H9 (cell line): ENCODE measurements around the gene DIS3L2. TPM values are rescaled to one million over a fixed set of nuclear protein-coding genes. Genes with fewer than 3 reads are reported as not detected.

Experiments
- DNase-seq: peaks from one replicate; pipeline ENCODE4 v3.0.0-alpha.2; 2017
- H2AFZ ChIP-seq: one replicate; pipeline ENCODE4 v1.6.1; 2013; ENCODE audit warnings: mild to moderate bottlenecking, low read length, control low read depth, moderate library complexity
- H2AK5ac ChIP-seq: 2 replicates; pipeline ENCODE4 v1.6.1; 2013; ENCODE audit warnings: low read length, control low read depth, mixed read lengths; ENCODE audit not compliant: insufficient read length
- H2BK120ac ChIP-seq: one replicate; pipeline ENCODE4 v1.6.1; 2013; ENCODE audit warnings: low read depth, mild to moderate bottlenecking, low read length, control low read depth, inconsistent platforms; ENCODE audit not compliant: poor library complexity, severe bottlenecking
- H2BK12ac ChIP-seq: 2 replicates; pipeline ENCODE4 v1.6.1; 2013; ENCODE audit warnings: low read length, control low read depth, mixed read lengths, low read depth; ENCODE audit not compliant: insufficient read length
- H2BK15ac ChIP-seq: 2 replicates; pipeline ENCODE4 v1.6.1; 2013; ENCODE audit warnings: low read depth, low read length, control low read depth
- H2BK20ac ChIP-seq: one replicate; pipeline ENCODE4 v1.6.1; 2013; ENCODE audit warnings: low read depth, mild to moderate bottlenecking, low read length, control low read depth, inconsistent platforms; ENCODE audit not compliant: poor library complexity, severe bottlenecking
- H2BK5ac ChIP-seq: 2 replicates; pipeline ENCODE4 v1.6.1; 2013; ENCODE audit warnings: low read length, control low read depth, mixed read lengths; ENCODE audit not compliant: insufficient read length
- H3K14ac ChIP-seq: 2 replicates; pipeline ENCODE4 v1.6.1; 2013; ENCODE audit warnings: low read length, control low read depth; ENCODE audit not compliant: insufficient read depth
- H3K18ac ChIP-seq: 2 replicates; pipeline ENCODE4 v1.6.1; 2013; ENCODE audit warnings: low read depth, mild to moderate bottlenecking, mixed read lengths, low read length, control low read depth; ENCODE audit not compliant: insufficient read length
- H3K23ac ChIP-seq: 2 replicates; pipeline ENCODE4 v1.6.1; 2013; ENCODE audit warnings: low read length, control low read depth, mixed read lengths, low read depth; ENCODE audit not compliant: insufficient read length
- H3K23me2 ChIP-seq: 2 replicates; pipeline ENCODE4 v1.6.1; 2013; ENCODE audit warnings: low read depth, mild to moderate bottlenecking, mixed read lengths, low read length, control low read depth; ENCODE audit not compliant: insufficient read length, poor library complexity, severe bottlenecking
- H3K27ac ChIP-seq: 2 replicates; pipeline ENCODE4 v1.5.1; 2013; ENCODE audit warnings: low read length, control low read depth, mixed read lengths, low read depth; ENCODE audit not compliant: insufficient read length
- H3K27me3 ChIP-seq: 2 replicates; pipeline ENCODE4 v1.6.1; 2013; ENCODE audit warnings: low read length, control low read depth, inconsistent platforms; ENCODE audit not compliant: insufficient read depth
- H3K4ac ChIP-seq: 2 replicates; pipeline ENCODE4 v1.6.1; 2013; ENCODE audit warnings: low read depth, mild to moderate bottlenecking, control low read depth, inconsistent platforms, low read length, moderate library complexity
- H3K4me1 ChIP-seq: 2 replicates; pipeline ENCODE4 v1.6.1; 2013; ENCODE audit warnings: low read length, control low read depth, inconsistent platforms; ENCODE audit not compliant: insufficient read depth
- H3K4me2 ChIP-seq: 2 replicates; pipeline ENCODE4 v1.6.1; 2013; ENCODE audit warnings: low read length, control low read depth, mixed read lengths; ENCODE audit not compliant: insufficient read length, insufficient read depth
- H3K56ac ChIP-seq: 2 replicates; pipeline ENCODE4 v1.6.1; 2013; ENCODE audit warnings: low read depth, mild to moderate bottlenecking, mixed read lengths, low read length, control low read depth; ENCODE audit not compliant: insufficient read length
- H3K79me1 ChIP-seq: 2 replicates; pipeline ENCODE4 v1.6.1; 2013; ENCODE audit warnings: low read depth, mild to moderate bottlenecking, moderate library complexity, low read length, control low read depth, inconsistent platforms; ENCODE audit not compliant: insufficient read depth, poor library complexity, severe bottlenecking
- H3K79me2 ChIP-seq: 2 replicates; pipeline ENCODE4 v1.6.1; 2013; ENCODE audit warnings: low read length, control low read depth, inconsistent platforms; ENCODE audit not compliant: insufficient read depth
- H3K9ac ChIP-seq: 2 replicates; pipeline ENCODE4 v1.6.1; 2013; ENCODE audit warnings: low read length, control low read depth, mixed read lengths; ENCODE audit not compliant: insufficient read length; ENCODE audit errors: extremely low read depth
- H3K9me3 ChIP-seq: one replicate; pipeline ENCODE4 v1.6.1; 2013; ENCODE audit warnings: low read depth, low read length, inconsistent platforms; ENCODE audit not compliant: control insufficient read depth
- H3T11ph ChIP-seq: one replicate; pipeline ENCODE4 v1.6.1; 2013; ENCODE audit warnings: mild to moderate bottlenecking, low read length, control low read depth, inconsistent platforms
- H4K20me1 ChIP-seq: one replicate; pipeline ENCODE4 v1.6.1; 2013; ENCODE audit not compliant: control insufficient read depth, insufficient read length, insufficient read depth
- H4K5ac ChIP-seq: 2 replicates; pipeline ENCODE4 v1.6.1; 2013; ENCODE audit warnings: low read depth, mild to moderate bottlenecking, mixed read lengths, low read length, control low read depth; ENCODE audit not compliant: insufficient read length
- H4K8ac ChIP-seq: replicated peaks from 2 replicates; pipeline ENCODE4 v1.6.1; 2013; ENCODE audit warnings: low read length, control low read depth, mixed read lengths, low read depth; ENCODE audit not compliant: insufficient read length
- H4K91ac ChIP-seq: 2 replicates; pipeline ENCODE4 v1.6.1; 2013; ENCODE audit warnings: low read depth, mild to moderate bottlenecking, moderate library complexity, mixed read lengths, low read length, control low read depth; ENCODE audit not compliant: insufficient read length
- H3K27ac Mint-ChIP-seq, 3 experiments: 2 replicates in 2 of 3; 3 replicates in 1 of 3; pipeline ENCODE4 v1.8.0; 2020 to 2021; ENCODE audit warnings: mixed read lengths in 3 of 3, mild to moderate bottlenecking in 1 of 3, moderate library complexity in 1 of 3
- H3K27me3 Mint-ChIP-seq: 2 replicates; pipeline ENCODE4 v1.8.0; 2021; ENCODE audit warnings: low read depth, mild to moderate bottlenecking, moderate library complexity, mixed read lengths
- H3K36me3 Mint-ChIP-seq, 3 experiments: 2 replicates in 2 of 3; 3 replicates in 1 of 3; pipeline ENCODE4 v1.8.0; 2020 to 2021; ENCODE audit warnings: low read depth in 3 of 3, mixed read lengths in 3 of 3; ENCODE audit not compliant: insufficient read depth in 1 of 3
- H3K4me1 Mint-ChIP-seq, 2 experiments: 2 replicates each; pipeline ENCODE4 v1.8.0; 2020; ENCODE audit warnings: mixed read lengths in 2 of 2
- H3K4me3 Mint-ChIP-seq, 2 experiments: 2 replicates in 1 of 2; 3 replicates in 1 of 2; pipeline ENCODE4 v1.8.0; 2020 to 2021; ENCODE audit warnings: mild to moderate bottlenecking in 2 of 2, mixed read lengths in 2 of 2, moderate library complexity in 1 of 2
- H3K9me3 Mint-ChIP-seq, 2 experiments: 2 replicates in 1 of 2; 3 replicates in 1 of 2; pipeline ENCODE4 v1.8.0; 2020; ENCODE audit warnings: mild to moderate bottlenecking in 2 of 2, mixed read lengths in 2 of 2, moderate library complexity in 1 of 2
- WGBS: extraction: QIAGEN DNeasy Blood & Tissue Kit; methylation state at CpG from one replicate; pipeline ENCODE4 v1.1.7; 2013; ENCODE audit warnings: missing lambda C conversion rate, low lambda C conversion rate, mixed read lengths; ENCODE audit not compliant: insufficient read length; ENCODE audit errors: extremely low coverage; 5-methylcytosine and 5-hydroxymethylcytosine counted together
- total RNA-seq: library from RNA; stranded (reverse); gene quantifications from 2 replicates; pipeline ENCODE4 v1.2.1, GENCODE V29; 2021
- TF ChIP-seq, protein P1 (sequence below): fragments of 200-600 bp; sonication (generic); conservative IDR thresholded peaks from 3 replicates; pipeline ENCODE4 v1.8.0; 2021; ENCODE audit warnings: antibody characterized with exemption, mild to moderate bottlenecking

DIS3L2 gene
- total RNA-seq, 1 experiment from 2014 or later, result 28.1 TPM

DNA sequence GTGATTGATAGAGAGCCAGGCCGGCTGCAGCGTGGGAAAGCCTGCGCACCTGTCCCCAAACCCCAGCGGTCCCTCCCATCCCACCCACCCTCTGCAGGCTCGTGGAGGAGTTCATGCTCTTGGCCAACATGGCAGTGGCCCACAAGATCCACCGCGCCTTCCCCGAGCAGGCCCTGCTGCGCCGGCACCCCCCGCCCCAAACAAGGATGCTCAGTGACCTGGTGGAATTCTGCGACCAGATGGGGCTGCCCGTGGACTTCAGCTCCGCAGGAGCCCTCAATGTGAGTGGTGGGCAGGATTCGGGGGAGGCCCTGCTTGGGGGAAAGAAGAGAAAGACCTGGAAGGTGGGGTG is 368.2 kb downstream of the DIS3L2 start:
- H3K23ac ChIP-seq, result no peak overlapping the region
- TF ChIP-seq, protein P1, sequence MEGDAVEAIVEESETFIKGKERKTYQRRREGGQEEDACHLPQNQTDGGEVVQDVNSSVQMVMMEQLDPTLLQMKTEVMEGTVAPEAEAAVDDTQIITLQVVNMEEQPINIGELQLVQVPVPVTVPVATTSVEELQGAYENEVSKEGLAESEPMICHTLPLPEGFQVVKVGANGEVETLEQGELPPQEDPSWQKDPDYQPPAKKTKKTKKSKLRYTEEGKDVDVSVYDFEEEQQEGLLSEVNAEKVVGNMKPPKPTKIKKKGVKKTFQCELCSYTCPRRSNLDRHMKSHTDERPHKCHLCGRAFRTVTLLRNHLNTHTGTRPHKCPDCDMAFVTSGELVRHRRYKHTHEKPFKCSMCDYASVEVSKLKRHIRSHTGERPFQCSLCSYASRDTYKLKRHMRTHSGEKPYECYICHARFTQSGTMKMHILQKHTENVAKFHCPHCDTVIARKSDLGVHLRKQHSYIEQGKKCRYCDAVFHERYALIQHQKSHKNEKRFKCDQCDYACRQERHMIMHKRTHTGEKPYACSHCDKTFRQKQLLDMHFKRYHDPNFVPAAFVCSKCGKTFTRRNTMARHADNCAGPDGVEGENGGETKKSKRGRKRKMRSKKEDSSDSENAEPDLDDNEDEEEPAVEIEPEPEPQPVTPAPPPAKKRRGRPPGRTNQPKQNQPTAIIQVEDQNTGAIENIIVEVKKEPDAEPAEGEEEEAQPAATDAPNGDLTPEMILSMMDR, result no peak
- H2BK15ac ChIP-seq, result 0 out of 2 replicates have a peak overlapping the region, but pooled peaks have one; percentile 5
- WGBS, result no CpG with 5 or more reads among the region's 15 CpGs
- H2AFZ ChIP-seq, result no peak overlapping the region
- H3K9ac ChIP-seq, result no peak overlapping the region
- H3K14ac ChIP-seq, result no peak overlapping the region; the same call in 1 of the 2 replicates
- H3K4ac ChIP-seq, result no peak overlapping the region
- H3K4me1 ChIP-seq, result no peaks in the 10 kb centered on the region
- H4K91ac ChIP-seq, result no peak overlapping the region
- H3K23me2 ChIP-seq, result no peaks in the 10 kb centered on the region
- H3K79me1 ChIP-seq, result no peaks in the 10 kb centered on the region
- H2BK20ac ChIP-seq, result no peak overlapping the region
- no peaks in the 10 kb centered on the region for H4K20me1 ChIP-seq
- H3K56ac ChIP-seq, result no peak overlapping the region
- peak overlapping the region in 1 of 3 experiments; percentile 48; a peak in 1 of 7 replicates for H3K27ac Mint-ChIP-seq
- no peak overlapping the region for H3K4me3 Mint-ChIP-seq
- peak; percentile 22 for DNase-seq
- no peak overlapping the region for H3T11ph ChIP-seq
- H3K79me2 ChIP-seq, result no peaks in the 10 kb centered on the region
- no peak overlapping the region for H3K18ac ChIP-seq
- no peak overlapping the region for H2BK12ac ChIP-seq
- no peak overlapping the region for H3K4me2 ChIP-seq
- no peaks in the 10 kb centered on the region for H3K9me3 ChIP-seq
- H4K5ac ChIP-seq, result no peak overlapping the region
- no peak overlapping the region for H3K27ac ChIP-seq
- H3K27me3 ChIP-seq, result no peaks in the 10 kb centered on the region
- no peaks in the 10 kb centered on the region; a peak in 1 of 5 replicates for H3K9me3 Mint-ChIP-seq
- H2AK5ac ChIP-seq, result no peak overlapping the region
- no peaks in the 10 kb centered on the region; a peak in 1 of 7 replicates for H3K36me3 Mint-ChIP-seq
- H4K8ac ChIP-seq, result no peak overlapping the region
- H2BK120ac ChIP-seq, result no peak overlapping the region
- no peak overlapping the region for H2BK5ac ChIP-seq
- peaks cover 5 to 20% of the 10 kb centered on the region in 2 experiments; a peak in 3 of 4 replicates for H3K4me1 Mint-ChIP-seq
- H3K27me3 Mint-ChIP-seq, result no peaks in the 10 kb centered on the region; the same call in 1 of the 2 replicates
